Uterine smooth muscle cell (primary cell): ENCODE measurements around the gene CCDC97. TPM values are rescaled to one million over a fixed set of nuclear protein-coding genes. Genes with fewer than 3 reads are reported as not detected.

Source experiments
- total RNA-seq: library from RNA; depleted of rRNA; stranded (reverse); fragments of >200 nt; gene quantifications from 2 replicates; pipeline ENCODE4 v1.2.3, GENCODE V29; 2014

The CCDC97 gene
- total RNA-seq: 5.5 and 7.2 TPM in 2 replicates

DNA sequence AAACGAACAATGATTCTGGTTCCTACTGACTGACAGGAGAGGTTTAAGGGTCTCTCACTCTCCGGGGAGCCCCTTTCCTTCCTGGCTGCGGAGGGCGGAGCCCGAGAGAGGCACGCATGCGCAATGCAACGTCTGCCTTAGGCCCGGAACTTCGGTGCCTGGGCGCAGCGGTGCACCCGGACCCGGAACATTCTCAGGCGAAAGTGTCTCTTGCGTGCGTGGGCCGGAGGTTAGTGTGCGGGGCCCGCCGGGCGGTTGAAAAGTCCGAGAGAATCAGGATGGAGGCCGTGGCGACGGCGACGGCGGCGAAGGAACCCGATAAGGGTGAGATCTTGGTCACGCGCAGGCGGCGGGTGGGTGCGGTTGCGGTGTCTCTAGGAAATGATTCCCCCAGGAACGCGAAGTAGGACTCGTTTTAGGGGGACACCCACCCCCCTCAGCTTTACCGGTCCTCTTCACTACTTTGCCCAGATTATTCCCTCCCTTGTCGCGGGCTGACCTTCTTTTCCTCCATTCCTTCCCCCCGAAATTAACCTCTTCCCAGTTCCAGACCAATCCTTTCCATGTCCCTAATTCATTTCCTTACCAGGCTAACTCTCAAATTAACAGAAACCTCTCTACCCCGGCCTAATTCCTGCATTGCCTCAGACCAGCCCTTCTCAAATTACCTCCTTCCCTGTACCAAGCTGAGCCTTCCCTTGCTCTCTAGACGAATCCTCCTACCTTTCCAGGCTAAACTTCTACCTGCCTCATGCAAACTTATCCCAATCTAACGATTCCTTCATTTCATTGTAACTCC is at the start of gene CCDC97:
CCDC97 (plus strand) TSS at position 140 of the 799 bp plus-strand sequence; CDS start at position 279, 139 bp downstream.

DNA sequence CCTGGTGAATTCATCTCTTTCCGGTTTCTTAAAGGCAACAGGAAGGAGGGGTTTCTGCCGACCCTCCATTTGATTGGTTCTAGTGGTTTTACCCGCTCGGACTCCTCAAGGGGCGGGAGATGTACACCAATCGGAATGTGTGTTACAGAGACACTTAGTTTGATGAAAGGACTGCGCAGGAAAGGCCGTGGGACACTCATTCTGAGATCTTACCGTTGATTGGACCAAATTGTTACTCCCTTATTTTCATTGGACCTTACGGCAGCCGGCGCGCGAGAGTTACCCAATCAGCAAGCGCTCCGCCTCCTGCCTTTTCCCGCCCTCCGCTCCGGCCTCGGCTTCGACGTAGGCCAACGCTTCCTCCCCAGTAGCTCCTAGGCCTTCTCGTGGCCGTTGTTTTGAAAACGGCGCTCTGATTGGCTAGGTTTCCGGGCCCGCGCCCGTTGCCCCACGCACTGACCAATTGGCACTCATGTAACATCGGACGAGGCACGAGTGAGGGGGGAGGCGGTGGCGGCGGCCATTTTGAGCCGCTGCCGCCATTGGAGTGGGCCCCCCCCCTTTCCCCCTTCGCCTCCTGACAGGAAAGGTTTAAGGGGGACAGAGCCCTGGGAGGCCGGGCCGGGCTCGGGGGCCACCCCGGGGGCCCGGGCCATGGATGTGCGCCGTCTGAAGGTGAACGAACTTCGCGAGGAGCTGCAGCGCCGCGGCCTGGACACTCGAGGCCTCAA is 46.0 kb upstream of the CCDC97 start, which contains the start of gene HNRNPUL1:
HNRNPUL1 (plus strand) TSS at position 523 of the 731 bp plus-strand sequence; CDS start at position 655, 132 bp downstream.

DNA sequence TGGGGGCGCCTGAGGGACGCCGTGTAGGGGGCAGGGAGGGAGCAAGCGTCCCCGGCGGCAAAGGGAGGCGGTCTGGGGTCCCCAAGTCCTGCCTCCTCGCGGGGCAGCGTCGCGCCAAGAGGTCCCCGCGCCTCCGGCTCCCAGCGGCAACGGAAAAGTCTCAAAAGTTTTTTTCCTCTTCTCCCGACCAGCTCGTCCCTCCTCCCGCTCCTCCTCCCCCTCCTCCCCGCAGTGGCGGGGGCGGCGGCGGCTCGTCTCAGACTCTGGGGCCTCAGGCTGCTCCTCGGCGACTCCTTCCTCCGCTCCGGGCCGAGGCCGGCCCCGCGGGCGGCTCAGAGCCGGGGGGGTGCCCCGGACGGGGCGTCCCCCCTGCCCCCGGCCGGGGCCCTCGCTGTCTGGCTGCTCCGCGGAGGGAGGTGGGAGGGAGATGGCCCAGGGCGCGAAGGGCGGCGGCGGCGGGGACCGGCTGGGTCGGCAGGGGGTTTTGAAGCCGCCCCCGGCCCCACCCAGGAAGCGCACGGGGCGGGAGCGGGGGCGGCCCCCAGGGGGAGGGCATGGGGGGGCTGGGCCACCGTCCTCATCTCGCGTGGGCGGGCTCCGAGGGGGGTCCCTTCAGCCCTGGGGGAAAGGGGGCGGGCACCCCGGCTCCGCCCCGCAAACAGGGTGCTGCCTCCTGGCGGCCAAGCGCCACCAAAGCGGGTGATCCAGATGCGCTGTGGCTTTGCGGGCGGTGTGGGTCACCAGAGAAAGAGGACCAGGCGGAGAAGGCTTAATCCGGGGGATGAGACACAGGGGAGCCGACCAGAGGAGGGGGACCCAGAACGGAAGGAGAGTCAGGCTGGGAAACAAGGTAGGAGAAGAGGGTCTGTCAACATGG is 43.7 kb downstream of the CCDC97 start, which contains the start of gene TGFB1:
TGFB1 (minus strand) TSS at position 457 of the 877 bp plus-strand sequence. CDS start 878 bp downstream, outside the sequence.

GRCh38 chr19:41363753-41364523 is 54.0 kb downstream of the CCDC97 start, which contains the start of gene B9D2:
Gene B9D2, minus strand, starts transcription at chr19:41364149. Its CDS starts 630 bp downstream, at chr19:41363519.

Other genes starting within 250 kb of the CCDC97 start
- not detected in 2 replicates for gene CYP2A13, start 221.7 kb upstream of the CCDC97 start, total RNA-seq
- gene CYP2F1, start 195.7 kb upstream of the CCDC97 start, total RNA-seq: not detected in 2 replicates
- 0.22 and 0.25 TPM in 2 replicates for gene CYP2S1, start 117.0 kb upstream of the CCDC97 start, total RNA-seq
- gene AXL, start 90.9 kb upstream of the CCDC97 start, total RNA-seq: 251 and 278 TPM in 2 replicates
- gene HNRNPUL1, start 45.8 kb upstream of the CCDC97 start, total RNA-seq: 74.7 and 95.1 TPM in 2 replicates
- gene TGFB1, start 43.8 kb downstream of the CCDC97 start, total RNA-seq: 8.7 and 11.5 TPM in 2 replicates
- 4.7 and 5.9 TPM in 2 replicates for gene B9D2, start 54.0 kb downstream of the CCDC97 start, total RNA-seq
- 3.4 and 10.7 TPM in 2 replicates for gene TMEM91, start 66.4 kb downstream of the CCDC97 start, total RNA-seq
- gene EXOSC5, start 87.2 kb downstream of the CCDC97 start, total RNA-seq: 11.5 and 18.0 TPM in 2 replicates
- gene BCKDHA, start 87.6 kb downstream of the CCDC97 start, total RNA-seq: 23.6 and 26.1 TPM in 2 replicates
- 1.5 TPM in 2 replicates for gene B3GNT8, start 117.2 kb downstream of the CCDC97 start, total RNA-seq
- 42.5 and 44.4 TPM in 2 replicates for gene DMAC2, start 129.7 kb downstream of the CCDC97 start, total RNA-seq
- gene ERICH4, start 133.0 kb downstream of the CCDC97 start, total RNA-seq: not detected in 2 replicates